ENCODE results near the gene UNC45B. TPM values are rescaled to one million over a fixed set of nuclear protein-coding genes. Genes with fewer than 3 reads are reported as not detected.

UNC45B gene
- total and polyA plus RNA-seq, 2 of the 8 experiments (the other 6 are each of a cell fraction or from before 2014, with no cell fraction given) = 0.06 to 0.15 TPM

DNA sequence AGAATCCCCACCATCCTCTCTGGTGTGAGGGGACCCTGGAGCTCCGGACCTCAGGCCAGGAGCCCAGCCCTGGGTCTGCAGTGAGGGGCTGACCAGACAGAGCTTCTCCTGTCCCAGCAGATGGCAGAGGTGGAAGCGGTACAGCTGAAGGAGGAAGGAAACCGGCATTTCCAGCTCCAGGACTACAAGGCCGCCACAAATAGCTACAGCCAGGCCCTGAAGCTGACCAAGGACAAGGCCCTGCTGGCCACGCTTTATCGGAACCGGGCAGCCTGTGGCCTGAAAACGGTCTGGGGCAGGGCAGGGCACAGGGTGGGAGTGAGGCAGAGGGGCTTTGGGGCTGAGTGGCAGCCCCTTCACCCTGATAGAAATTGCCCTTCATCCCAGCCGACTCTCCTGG is 527 bp downstream of the UNC45B start (continued):
- TF ChIP-seq EZH2 (IDR thresholded peaks at IDR 0.05; ENCODE audit: low read depth, low read length, severe bottlenecking) = no peak
